Sigmoid colon (tissue), 7 donors: ENCODE measurements around the gene DDX6. TPM values are rescaled to one million over a fixed set of nuclear protein-coding genes. Genes with fewer than 3 reads are reported as not detected.
"Not testable (repeated sequence)": the region's sequence is repeated elsewhere in the genome, so short reads cannot be mapped to it uniquely, and the experiment has no call there.

Source experiments
- DNase-seq: peaks from one replicate; pipeline ENCODE4 v3.0.0-alpha.2; 2019
- H3K27ac ChIP-seq, 4 donors: fragments of 200-600 bp; sonication (generic); one replicate each; pipeline ENCODE4 v1.5.1; 2016 to 2019; ENCODE audit warnings: mild to moderate bottlenecking in 1 of 4
- H3K27me3 ChIP-seq, 3 donors: fragments of 200-600 bp; sonication (generic); one replicate each; pipeline ENCODE4 v1.5.1; 2019; ENCODE audit warnings: mild to moderate bottlenecking in 1 of 3
- H3K36me3 ChIP-seq, 4 donors: fragments of 200-600 bp; sonication (generic); one replicate each; pipeline ENCODE4 v1.5.1; 2016 to 2019
- H3K4me1 ChIP-seq, 4 donors: fragments of 200-600 bp; sonication (generic); one replicate each; pipeline ENCODE4 v1.5.1; 2017 to 2019
- H3K4me3 ChIP-seq, 4 donors: fragments of 200-600 bp; sonication (generic); one replicate each; pipeline ENCODE4 v1.5.1; 2017 to 2019; ENCODE audit warnings: mild to moderate bottlenecking in 2 of 4, moderate library complexity in 1 of 4
- H3K9me3 ChIP-seq, 4 donors: fragments of 200-600 bp in 3 of 4; sonication (generic) in 3 of 4; one replicate each; pipeline versions ENCODE4 v1.5.1 to v1.6.1; 2013 to 2019
- CTCF ChIP-seq, 4 experiments: fragments of 450-650 bp in 3 of 4; fragments of 200-600 bp in 1 of 4; IDR thresholded peaks; one replicate each; pipeline ENCODE4 v1.5.1; 2016 to 2019; ENCODE audit warnings: antibody characterized with exemption in 4 of 4, mild to moderate bottlenecking in 3 of 4, moderate library complexity in 2 of 4
- EP300 ChIP-seq, 4 donors: sonication (generic); formaldehyde crosslinking; IDR thresholded peaks; one replicate each; pipeline ENCODE4 v1.6.1; 2017; ENCODE audit warnings: antibody characterized with exemption in 4 of 4
- POLR2A ChIP-seq, 2 donors: fragments of 450-650 bp; IDR thresholded peaks; one replicate each; pipeline ENCODE4 v1.6.1; 2016; ENCODE audit warnings: antibody characterized with exemption in 2 of 2, mild to moderate bottlenecking in 2 of 2, moderate library complexity in 2 of 2
- POLR2AphosphoS5 ChIP-seq, 4 donors: sonication (generic); formaldehyde crosslinking; IDR thresholded peaks; one replicate each; pipeline ENCODE4 v1.6.1; 2017; ENCODE audit warnings: antibody characterized with exemption in 4 of 4
- WGBS, 2 donors: extraction: QIAGEN DNeasy Blood & Tissue Kit; methylation state at CpG; one replicate each; pipeline ENCODE4 v1.1.7; 2013; 5-methylcytosine and 5-hydroxymethylcytosine counted together
- intact Hi-C: fragments of 100-400 bp; cut with DNase I; formaldehyde crosslinking; loops from one replicate; pipeline ENCODE4 v1.15.1; 2023
- polyA plus RNA-seq, 3 donors: library from polyadenylated mRNA; stranded (reverse); fragments of 200-250 nt; gene quantifications; one replicate each; pipeline ENCODE4 v1.2.3, GENCODE V29; 2013
- total RNA-seq, 4 donors: library from RNA; depleted of rRNA; stranded (reverse); fragments of >200 nt; gene quantifications; one replicate each; pipeline ENCODE4 v1.1.0, GENCODE V29; 2016
- donor health status: healthy with polysubstance abuse.
- donor health status: Bipolar disorder and iron deficiency.
- donor health status: healthy.

The DDX6 gene
- total and polyA plus RNA-seq, 7 donors: 19.2 to 137 (median 97.8) TPM

DNA sequence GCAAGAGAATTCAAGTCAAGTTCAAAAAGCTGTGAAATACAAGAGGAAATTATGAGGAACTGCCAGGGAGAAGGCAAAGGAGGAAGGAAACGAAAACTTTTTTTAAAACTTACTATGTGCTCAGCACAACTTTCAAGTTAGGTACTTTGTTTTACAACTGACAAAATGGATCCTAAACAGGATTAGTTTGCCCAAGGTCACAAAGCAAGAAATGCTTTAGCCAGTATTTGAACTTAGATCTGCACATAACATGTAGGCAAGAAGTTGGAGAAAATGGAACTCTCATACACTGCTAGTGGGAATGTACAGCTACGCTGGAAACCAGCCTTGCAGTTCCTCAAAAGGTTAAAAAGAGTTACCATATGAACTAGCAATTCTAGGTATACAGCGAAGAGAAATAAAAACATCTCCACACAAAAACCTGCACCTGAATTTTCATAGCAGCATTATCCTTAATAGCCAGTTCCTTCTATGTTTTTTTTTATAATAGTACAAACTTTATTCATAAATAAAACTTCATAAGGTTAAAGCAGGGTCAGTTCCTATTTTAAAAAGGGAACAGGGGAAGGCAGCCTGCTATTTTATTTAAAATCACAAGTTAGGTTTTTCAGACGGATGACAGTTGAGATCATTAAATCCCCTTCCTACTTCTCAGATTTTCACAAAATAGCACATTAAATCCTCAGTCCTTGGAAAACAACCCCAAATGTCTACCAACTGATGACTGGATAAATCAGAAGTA is 19.2 kb downstream of the DDX6 start:
- H3K4me1 ChIP-seq: peaks cover 0 to 94% (median 92%) of the 10 kb centered on the region in 4 donors
- WGBS, 2 donors: 51 to 76% methylated on average over 4 of the region's 4 CpGs
- no peak overlapping the region for H3K4me3 ChIP-seq
- peaks cover 10 to 49% (median 21%) of the 10 kb centered on the region in 4 donors for H3K36me3 ChIP-seq
- H3K9me3 ChIP-seq: no peaks in the 10 kb centered on the region
- intact Hi-C loops: no loop called here
- no peaks in the 10 kb centered on the region for H3K27me3 ChIP-seq
- TF ChIP-seq EP300 (IDR thresholded peaks at IDR 0.05) (no peak), POLR2AphosphoS5 (IDR thresholded peaks at IDR 0.05) (no peak), CTCF (IDR thresholded peaks at IDR 0.05) (no peak), POLR2A (IDR thresholded peaks at IDR 0.05) (no peak)
- H3K27ac ChIP-seq: peak overlapping the region in 3 of 4 donors; percentile 9 to 20 (median 18)
- no peak for DNase-seq

GRCh38 chr11:118768690-118769089 is 22.3 kb downstream of the DDX6 start:
- Histone ChIP-seq H3K36me3 (peaks cover 6 to 51% (median 25%) of the 10 kb centered on the region in 4 donors), H3K27ac (no peak overlapping the region), H3K4me3 (no peak overlapping the region), H3K27me3 (no peaks in the 10 kb centered on the region), H3K4me1 (peaks cover 0 to 68% (median 67%) of the 10 kb centered on the region in 4 donors), H3K9me3 (no peaks in the 10 kb centered on the region)
- no peak for DNase-seq
- no peak for TF ChIP-seq POLR2A (IDR thresholded peaks at IDR 0.05)
- TF ChIP-seq EP300 (IDR thresholded peaks at IDR 0.05): no peak
- TF ChIP-seq CTCF (IDR thresholded peaks at IDR 0.05): no peak
- TF ChIP-seq POLR2AphosphoS5 (IDR thresholded peaks at IDR 0.05): no peak
- intact Hi-C loops: no loop called here
- 52 to 66% methylated on average over 3 of the region's 3 CpGs for WGBS, 2 donors

- no peak overlapping the region for H3K27ac ChIP-seq
- H3K36me3 ChIP-seq: peaks cover 6 to 70% (median 34%) of the 10 kb centered on the region in 4 donors
- H3K4me1 ChIP-seq: peaks cover 0 to 50% (median 40%) of the 10 kb centered on the region in 4 donors
- WGBS, 2 donors: 92 to 95% methylated on average over 4 of the region's 4 CpGs
- intact Hi-C loops: no loop called here
- no peak overlapping the region for H3K4me3 ChIP-seq
- H3K9me3 ChIP-seq: no peaks in the 10 kb centered on the region
- DNase-seq: no peak
- H3K27me3 ChIP-seq: no peaks in the 10 kb centered on the region
- TF ChIP-seq POLR2AphosphoS5 (IDR thresholded peaks at IDR 0.05) (no peak), POLR2A (IDR thresholded peaks at IDR 0.05) (no peak), CTCF (IDR thresholded peaks at IDR 0.05) (no peak), EP300 (IDR thresholded peaks at IDR 0.05) (no peak)
These were observed 24.9 kb downstream of the DDX6 start for GRCh38 chr11:118766035-118766434.

GRCh38 chr11:118765095-118765691 is 25.8 kb downstream of the DDX6 start:
- intact Hi-C loops, H3K4me3 ChIP-seq, H3K9me3 ChIP-seq, DNase-seq, H3K27ac ChIP-seq, H3K27me3 ChIP-seq: not testable (repeated sequence)
- 82 to 89% methylated on average over 6 of the region's 6 CpGs for WGBS, 2 donors
- Histone ChIP-seq H3K4me1 (peaks cover 0 to 41% (median 32%) of the 10 kb centered on the region in 4 donors), H3K36me3 (peaks cover 6 to 78% (median 40%) of the 10 kb centered on the region in 4 donors)

DNA sequence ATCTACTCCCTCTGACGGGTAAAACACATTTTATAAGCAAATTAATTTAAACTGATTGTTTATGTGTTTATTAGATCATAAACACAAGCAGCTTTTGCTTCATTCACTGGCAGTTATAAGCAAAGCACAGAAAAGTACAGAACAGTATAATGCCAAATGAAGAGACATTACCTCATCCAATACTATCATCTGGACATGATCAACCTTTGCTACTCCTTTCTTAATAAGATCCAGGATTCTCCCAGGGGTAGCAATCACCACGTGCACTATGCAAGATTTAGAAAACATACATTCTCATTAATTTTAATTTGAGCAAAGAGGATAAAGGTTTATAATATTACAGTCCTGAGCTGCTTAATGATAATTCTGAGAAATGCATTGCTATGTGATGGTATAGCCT is 27.9 kb downstream of the DDX6 start:
- intact Hi-C loops: no loop called here
- Histone ChIP-seq H3K27me3 (no peaks in the 10 kb centered on the region), H3K4me3 (no peak overlapping the region), H3K27ac (no peak overlapping the region), H3K9me3 (no peaks in the 10 kb centered on the region), H3K36me3 (peaks cover 6 to 99% (median 60%) of the 10 kb centered on the region in 4 donors), H3K4me1 (peaks cover 0 to 20% (median 11%) of the 10 kb centered on the region in 4 donors)
- TF ChIP-seq EP300 (IDR thresholded peaks at IDR 0.05) (no peak), CTCF (IDR thresholded peaks at IDR 0.05) (no peak), POLR2A (IDR thresholded peaks at IDR 0.05) (no peak), POLR2AphosphoS5 (IDR thresholded peaks at IDR 0.05) (no peak)
- 77 to 78% methylated on average over 2 of the region's 2 CpGs for WGBS, 2 donors
- no peak for DNase-seq

DNA sequence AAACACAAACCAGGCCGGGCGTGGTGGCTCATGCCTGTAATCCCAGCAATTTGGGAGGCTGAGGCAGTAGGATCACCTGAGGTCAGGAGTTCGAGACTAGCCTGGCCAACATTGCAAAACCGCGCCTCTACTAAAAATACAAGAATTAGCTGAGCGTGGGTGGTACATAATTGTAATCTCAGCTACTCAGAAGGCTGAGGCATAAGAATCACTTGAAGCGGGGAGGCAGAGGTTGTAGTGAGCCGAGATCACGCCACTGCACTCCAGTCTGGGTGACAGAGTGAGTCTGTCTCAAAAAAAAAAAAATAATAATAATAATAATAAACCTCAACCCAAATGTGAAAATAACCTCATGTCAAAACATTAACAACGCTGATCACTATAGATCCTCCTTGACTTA is 29.0 kb downstream of the DDX6 start:
- H3K4me3 ChIP-seq, H3K27ac ChIP-seq, intact Hi-C loops, H3K27me3 ChIP-seq, DNase-seq, H3K9me3 ChIP-seq: not testable (repeated sequence)
- 94 to 96% methylated on average over 10 of the region's 10 CpGs for WGBS, 2 donors
- Histone ChIP-seq H3K36me3 (peaks cover 3 to 99% (median 59%) of the 10 kb centered on the region in 4 donors), H3K4me1 (peaks cover 0 to 10% (median 2%) of the 10 kb centered on the region in 4 donors)
